HEK293T (cell line): Measurements from ENCODE around the gene C20orf204.

Experiments used
- CTCF ChIA-PET: fragments of 350-600 bp; formaldehyde crosslinking; extraction: SDS; loops from one replicate; lab custom pipeline; 2021; ENCODE audit warnings: antibody characterized with exemption, inconsistent platforms; lab: Yijun Ruan, JAX
- POLR2A ChIA-PET: fragments of 350-600 bp; formaldehyde crosslinking; extraction: SDS; loops from one replicate; lab custom pipeline; 2020; ENCODE audit warnings: antibody characterized with exemption, inconsistent platforms; lab: Yijun Ruan, JAX
- DNase-seq: peaks from one replicate; pipeline ENCODE4 v3.0.0; 2012; ENCODE audit warnings: mixed read lengths; ENCODE audit errors: extremely low spot score
- ARNT ChIP-seq: fragments of 450-650 bp; IDR thresholded peaks from 2 replicates; pipeline ENCODE4 v1.6.1; 2017; ENCODE audit warnings: mild to moderate bottlenecking
- BHLHE40 ChIP-seq: fragments of 450-650 bp; IDR thresholded peaks from 2 replicates; pipeline ENCODE4 v1.6.1; 2016; ENCODE audit warnings: mild to moderate bottlenecking, moderate library complexity, borderline replicate concordance
- CTBP1 ChIP-seq: fragments of 450-650 bp; IDR thresholded peaks from 2 replicates; pipeline ENCODE4 v1.6.1; 2016; ENCODE audit warnings: borderline replicate concordance
- ELF4 ChIP-seq: fragments of 450-650 bp; IDR thresholded peaks from 2 replicates; pipeline ENCODE4 v1.6.1; 2017; ENCODE audit warnings: antibody characterized with exemption
- FOXA1 ChIP-seq: fragments of 450-650 bp; IDR thresholded peaks from 2 replicates; pipeline ENCODE4 v1.6.1; 2016; ENCODE audit warnings: mild to moderate bottlenecking
- FOXK2 ChIP-seq: fragments of 450-650 bp; IDR thresholded peaks from 2 replicates; pipeline ENCODE4 v1.6.1; 2016; ENCODE audit warnings: mild to moderate bottlenecking
- FOXM1 ChIP-seq: fragments of 450-650 bp; IDR thresholded peaks from 2 replicates; pipeline ENCODE4 v1.6.1; 2017; ENCODE audit warnings: mild to moderate bottlenecking, borderline replicate concordance
- HDGF ChIP-seq: fragments of 450-650 bp; IDR thresholded peaks from 2 replicates; pipeline ENCODE4 v1.6.1; 2017; ENCODE audit warnings: antibody characterized with exemption, borderline replicate concordance
- L3MBTL2 ChIP-seq: fragments of 450-650 bp; conservative IDR thresholded peaks from 2 replicates; pipeline ENCODE4 v1.6.1; 2016; ENCODE audit warnings: mild to moderate bottlenecking
- LEF1 ChIP-seq: fragments of 450-650 bp; IDR thresholded peaks from 2 replicates; pipeline ENCODE4 v1.6.1; 2017; ENCODE audit warnings: mild to moderate bottlenecking, borderline replicate concordance
- NFRKB ChIP-seq: fragments of 450-650 bp; IDR thresholded peaks from 2 replicates; pipeline ENCODE4 v1.6.1; 2016; ENCODE audit warnings: mild to moderate bottlenecking, moderate library complexity
- SP1 ChIP-seq: fragments of 450-650 bp; IDR thresholded peaks from 2 replicates; pipeline ENCODE4 v1.6.1; 2017
- SUZ12 ChIP-seq: fragments of 450-650 bp; IDR thresholded peaks from 2 replicates; pipeline ENCODE4 v1.6.1; 2016; ENCODE audit warnings: mild to moderate bottlenecking
- TARDBP ChIP-seq: fragments of 450-650 bp; IDR thresholded peaks from 2 replicates; pipeline ENCODE4 v1.6.1; 2016
- ZNF384 ChIP-seq: fragments of 450-650 bp; IDR thresholded peaks from 2 replicates; pipeline ENCODE4 v1.6.1; 2016
- TF ChIP-seq, protein P1 (sequence below): fragments of 450-650 bp; IDR thresholded peaks from 2 replicates; pipeline ENCODE4 v1.6.1; 2016

C20orf204 gene

DNA sequence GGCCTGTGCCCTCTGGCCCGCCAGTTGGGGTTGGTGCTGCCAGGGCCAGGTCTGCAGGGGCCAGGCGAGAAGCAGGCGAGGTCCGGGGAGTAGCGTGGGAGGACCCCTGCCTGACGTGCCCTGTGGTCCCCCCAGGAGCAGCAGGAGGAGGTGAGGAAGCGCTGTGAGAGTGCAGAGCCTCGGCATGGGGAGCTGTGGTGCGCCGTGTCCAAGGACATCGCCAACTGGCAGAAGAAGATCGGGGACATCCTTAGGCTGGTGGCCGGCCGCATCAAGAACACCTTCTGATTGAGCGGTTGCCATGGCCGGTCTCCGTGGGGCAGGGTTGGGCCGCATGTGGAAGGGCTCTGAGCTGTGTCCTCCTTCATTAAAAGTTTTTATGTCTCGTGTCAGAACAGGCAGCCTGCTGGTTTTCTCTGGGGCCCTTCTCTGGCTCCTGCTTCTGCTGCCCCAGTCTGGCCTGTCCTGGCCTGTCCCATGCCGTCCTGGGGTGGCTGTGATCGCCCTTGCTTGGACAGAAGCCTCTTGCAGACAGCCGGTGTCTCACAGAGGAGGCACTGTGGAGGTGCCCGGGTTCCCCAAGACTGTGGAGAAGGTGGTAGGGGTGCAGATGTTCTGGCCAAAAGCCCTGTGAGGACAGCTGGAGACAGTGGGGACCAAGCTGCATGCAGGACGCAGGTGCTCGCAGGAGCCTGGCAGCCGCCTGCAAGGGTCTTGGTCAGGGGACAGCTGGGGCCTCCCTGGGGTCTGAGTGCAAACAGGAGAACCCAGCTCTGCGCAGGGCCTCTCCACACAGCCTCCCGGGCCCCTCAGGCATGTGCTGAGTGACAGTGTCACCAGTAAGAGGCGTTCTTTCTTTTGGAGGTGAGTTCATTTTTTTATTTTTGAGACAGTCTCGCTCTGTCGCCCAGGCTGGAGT is 3.0 kb upstream of the C20orf204 start:
- no peak for DNase-seq
- POLR2A ChIA-PET: interaction anchor here (0.6 kb wide), 1 partner anchor 20 kb away, joined by 3 read pairs; no protein-coding TSS in a partner anchor
- TF ChIP-seq NFRKB (no peak), TARDBP (no peak), SUZ12 (no peak), SP1 (no peak), ZNF384 (no peak), ARNT (no peak), FOXK2 (no peak)
- TF ChIP-seq, protein P1, sequence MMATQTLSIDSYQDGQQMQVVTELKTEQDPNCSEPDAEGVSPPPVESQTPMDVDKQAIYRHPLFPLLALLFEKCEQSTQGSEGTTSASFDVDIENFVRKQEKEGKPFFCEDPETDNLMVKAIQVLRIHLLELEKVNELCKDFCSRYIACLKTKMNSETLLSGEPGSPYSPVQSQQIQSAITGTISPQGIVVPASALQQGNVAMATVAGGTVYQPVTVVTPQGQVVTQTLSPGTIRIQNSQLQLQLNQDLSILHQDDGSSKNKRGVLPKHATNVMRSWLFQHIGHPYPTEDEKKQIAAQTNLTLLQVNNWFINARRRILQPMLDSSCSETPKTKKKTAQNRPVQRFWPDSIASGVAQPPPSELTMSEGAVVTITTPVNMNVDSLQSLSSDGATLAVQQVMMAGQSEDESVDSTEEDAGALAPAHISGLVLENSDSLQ: no peak
- CTCF ChIA-PET: no interaction called here

- POLR2A ChIA-PET: no interaction called here
- CTCF ChIA-PET: interaction anchor here (0.9 kb wide), 1 partner anchor 86 kb away, joined by 4 read pairs; no protein-coding TSS in a partner anchor
- no peak for TF ChIP-seq HDGF
- DNase-seq: no peak
These were observed 1.9 kb upstream of the C20orf204 start for GRCh38 chr20:64033981-64034493.

- CTCF ChIA-PET: no interaction called here
- TF ChIP-seq SP1 (no peak), FOXM1 (no peak), ZNF384 (no peak), FOXA1 (no peak), ELF4 (no peak), BHLHE40 (no peak), FOXK2 (no peak), TARDBP (no peak), LEF1 (no peak), CTBP1 (no peak), ARNT (no peak), L3MBTL2 (no peak), SUZ12 (no peak), HDGF (no peak), NFRKB (no peak)
- TF ChIP-seq, protein P1: no peak
- no peak for DNase-seq
- POLR2A ChIA-PET: no interaction called here
These were observed 683 bp upstream of the C20orf204 start for GRCh38 chr20:64035066-64035932.

DNA sequence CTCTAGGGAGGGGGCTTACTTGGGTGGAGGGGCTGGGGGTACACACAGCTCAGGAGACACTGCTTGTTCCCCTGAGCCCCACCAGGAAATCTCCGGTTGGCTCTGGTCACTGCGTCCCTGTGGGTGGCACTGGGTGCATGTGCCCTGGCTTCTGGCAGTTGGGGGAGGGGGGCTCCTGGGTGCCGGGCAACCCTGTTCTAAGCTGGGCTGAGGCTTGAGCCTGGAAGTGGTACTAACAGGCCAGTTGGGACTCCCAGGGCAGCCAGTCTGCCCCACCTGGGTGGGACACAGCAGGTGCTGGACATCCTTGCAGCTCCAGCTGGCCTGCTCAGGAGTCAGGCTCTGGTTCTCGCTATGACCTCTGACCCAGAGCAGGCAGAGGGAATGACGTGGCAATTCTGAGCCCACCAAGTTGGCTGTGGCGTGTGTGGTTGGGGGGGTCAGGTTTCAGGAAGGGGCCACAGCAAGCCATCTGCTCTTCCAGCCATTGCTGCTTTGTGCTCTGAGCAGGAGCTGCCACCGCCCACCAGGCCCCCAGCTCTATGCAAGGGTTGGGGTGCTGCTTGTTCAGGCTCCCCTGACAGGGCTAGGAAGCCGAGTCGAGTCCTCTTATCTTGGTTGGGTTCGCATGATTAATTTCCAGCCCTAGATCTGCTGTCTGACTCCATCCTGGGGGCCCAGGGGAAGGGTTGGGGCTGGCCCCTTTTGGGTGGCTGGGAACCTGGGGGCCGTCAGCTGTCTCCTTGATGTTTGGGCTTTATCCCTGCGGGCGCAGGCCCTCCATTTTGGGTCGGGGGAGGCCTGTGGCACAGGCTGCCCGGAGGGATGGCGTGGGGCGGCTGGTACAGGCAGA is 590 bp downstream of the C20orf204 start:
- TF ChIP-seq NFRKB (no peak), HDGF (no peak), ZNF384 (no peak), LEF1 (no peak), FOXA1 (no peak), L3MBTL2 (no peak), ELF4 (no peak), BHLHE40 (no peak), ARNT (no peak), CTBP1 (no peak), SP1 (no peak), FOXK2 (no peak), TARDBP (no peak), FOXM1 (no peak), SUZ12 (no peak)
- TF ChIP-seq, protein P1: no peak
- POLR2A ChIA-PET: interaction anchor here (0.9 to 1.5 kb wide), 2 partner anchors 9 to 25 kb away, joined by 4 read pairs; no protein-coding TSS in a partner anchor
- CTCF ChIA-PET: no interaction called here

DNA sequence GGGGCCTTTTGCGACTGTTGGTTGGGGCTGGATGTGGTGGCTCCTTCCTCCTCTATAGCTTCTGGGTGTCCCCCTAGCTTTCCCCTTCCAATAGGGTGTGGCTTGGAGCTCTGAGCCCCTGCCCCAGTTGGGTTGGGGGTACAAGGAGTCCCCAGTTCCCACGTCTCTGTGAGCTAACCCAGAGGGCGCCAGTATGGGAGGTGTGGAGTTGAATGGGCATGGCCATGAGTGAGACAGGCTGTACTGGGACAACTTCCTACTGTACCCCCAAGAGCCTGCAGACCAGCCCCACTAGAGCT is 1.2 kb downstream of the C20orf204 start:
- DNase-seq: no peak
- POLR2A ChIA-PET: interaction anchor here (0.9 to 1.5 kb wide), 2 partner anchors 10 to 25 kb away, joined by 4 read pairs; no protein-coding TSS in a partner anchor
- CTCF ChIA-PET: interaction anchor here (1.5 kb wide), 1 partner anchor 57 kb away, joined by 7 read pairs; the partner anchor contains the start of gene SAMD10
- TF ChIP-seq HDGF (no peak), LEF1 (no peak), FOXA1 (no peak), SP1 (no peak), SUZ12 (no peak), ARNT (no peak), BHLHE40 (no peak), CTBP1 (no peak), ELF4 (no peak), L3MBTL2 (no peak), FOXM1 (no peak), NFRKB (no peak), ZNF384 (no peak), FOXK2 (no peak)
- TF ChIP-seq, protein P1: no peak

More for the DNA sequence above, 590 bp downstream of the C20orf204 start:
- no peak for DNase-seq
